K562 (cell line): ENCODE data around the gene LENEP. TPM values are rescaled to one million over a fixed set of nuclear protein-coding genes. Genes with fewer than 3 reads are reported as not detected.
A peak's percentile ranks its signal among the peaks of the same experiment; 100 is the strongest.

Experiments
- HNRNPLL ChIP-seq: fragments of 200-400 bp; formaldehyde crosslinking; IDR thresholded peaks from 2 replicates; pipeline ENCODE4 v1.6.1; 2017; ENCODE audit warnings: low read length, low read depth, mild to moderate bottlenecking; ENCODE audit not compliant: poor library complexity, severe bottlenecking
- POLR2G ChIP-seq: fragments of 200-400 bp; formaldehyde crosslinking; IDR thresholded peaks from 2 replicates; pipeline ENCODE4 v1.6.1; 2017; ENCODE audit warnings: low read depth, mild to moderate bottlenecking, antibody characterized with exemption, low read length, moderate library complexity
- RAD51 ChIP-seq: fragments of 450-650 bp; IDR thresholded peaks from 2 replicates; pipeline ENCODE4 v1.7.1; 2016; ENCODE audit warnings: low read depth, mild to moderate bottlenecking, borderline replicate concordance
- SLC30A9 ChIP-seq: fragments of 250-450 bp; sonication (Bioruptor Pico); IDR thresholded peaks from 2 replicates; pipeline ENCODE4 v1.8.0; 2022; ENCODE audit warnings: mild to moderate bottlenecking, moderate library complexity
- polyA plus RNA-seq, 8 experiments: library from polyadenylated mRNA; depleted of rRNA in 4 of 8; stranded (reverse) in 5 of 8; unstranded in 3 of 8; fragments of >200 nt; fragmentation: Nextera tagmentation in 2 of 8; fragmentation: Illumina TruSeq in 1 of 8; extraction: Ambion mirVana in 2 of 8; extraction: Trizol in 1 of 8; gene quantifications; 2 replicates each; pipeline versions ENCODE4 v1.2.1 to v1.2.3, GENCODE V29; 2011 to 2014; ENCODE audit warnings: inconsistent platforms in 1 of 8, missing spikeins in 1 of 8
- total RNA-seq, 7 experiments: library from RNA; depleted of rRNA in 6 of 7; stranded (reverse); fragments of >200 nt in 6 of 7; fragmentation: Illumina TruSeq in 2 of 7; extraction: Trizol in 2 of 7; gene quantifications; 2 replicates each; pipeline versions ENCODE4 v1.2.1 to v1.2.3, GENCODE V29; 2011 to 2021; ENCODE audit warnings: low replicate concordance in 1 of 7
- TF ChIP-seq, protein P1 (sequence below), 3 experiments: IDR thresholded peaks in 2 of 3; conservative IDR thresholded peaks in 1 of 3; 2 replicates each; pipeline ENCODE4 v1.5.1; 2011 to 2012; ENCODE audit warnings: low read length in 3 of 3, mild to moderate bottlenecking in 3 of 3, control low read depth in 2 of 3, improper control_type of control experiment in 1 of 3, inconsistent platforms in 1 of 3, low read depth in 1 of 3, mixed read lengths in 1 of 3, moderate library complexity in 1 of 3; ENCODE audit not compliant: insufficient read depth in 2 of 3
- TF ChIP-seq, protein P2 (sequence below): fragments of 250-450 bp; sonication (Bioruptor Pico); IDR thresholded peaks from 2 replicates; pipeline ENCODE4 v1.4.0; 2020; ENCODE audit warnings: borderline replicate concordance
- TF ChIP-seq, protein P3 (sequence below), 2 experiments: fragments of 450-650 bp in 1 of 2; sonication (generic) in 1 of 2; formaldehyde crosslinking in 1 of 2; IDR thresholded peaks; 2 replicates each; pipeline versions ENCODE4 v1.7.1 to v1.9.0; 2016 to 2022; ENCODE audit warnings: inconsistent platforms in 1 of 2, mild to moderate bottlenecking in 1 of 2, missing genetic modification reagents in 1 of 2

LENEP gene
- total and polyA plus RNA-seq, 9 of the 15 experiments (the other 6 are each of a cell fraction or from before 2014, with no cell fraction given): 0.23 to 0.87 (median 0.67) TPM; not detected in 5

DNA sequence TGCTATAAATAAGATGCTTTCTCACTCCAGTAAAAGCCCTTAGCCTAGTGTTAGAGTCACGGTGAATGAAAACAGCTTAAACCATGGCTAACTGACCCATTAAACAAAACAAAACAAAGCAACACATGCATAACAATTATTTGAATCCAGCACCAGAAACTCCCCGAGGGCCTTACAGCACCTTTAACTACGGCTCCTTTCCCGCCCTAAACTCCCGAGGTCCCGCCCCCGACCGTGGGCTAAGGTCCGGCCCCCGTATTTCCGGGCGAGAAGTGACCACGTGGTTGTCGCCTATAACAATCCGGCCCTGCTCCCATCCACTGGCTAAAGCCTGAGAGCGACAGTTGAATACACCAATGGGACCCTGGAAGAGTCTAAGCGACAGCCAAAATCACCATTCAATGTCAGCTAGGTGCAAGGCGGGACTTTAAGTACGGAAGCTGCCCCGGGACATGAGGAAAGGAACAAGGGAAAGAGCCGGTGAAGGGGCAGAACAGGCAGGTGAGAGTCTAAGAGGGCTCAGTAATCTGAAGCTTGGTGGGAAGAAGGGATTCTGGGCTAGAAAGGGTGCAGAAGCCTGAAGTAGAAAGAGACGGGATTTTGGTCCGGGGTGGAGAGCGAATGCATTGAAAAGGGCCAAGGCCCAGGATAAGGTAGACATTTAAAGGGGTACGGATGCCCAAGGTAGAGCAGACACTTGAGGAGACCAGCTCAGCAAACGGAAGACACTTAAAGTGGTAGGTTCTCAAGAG, 10.3 kb upstream of the LENEP start, which contains the start of gene FLAD1 (continued):
- TF ChIP-seq, protein P1, sequence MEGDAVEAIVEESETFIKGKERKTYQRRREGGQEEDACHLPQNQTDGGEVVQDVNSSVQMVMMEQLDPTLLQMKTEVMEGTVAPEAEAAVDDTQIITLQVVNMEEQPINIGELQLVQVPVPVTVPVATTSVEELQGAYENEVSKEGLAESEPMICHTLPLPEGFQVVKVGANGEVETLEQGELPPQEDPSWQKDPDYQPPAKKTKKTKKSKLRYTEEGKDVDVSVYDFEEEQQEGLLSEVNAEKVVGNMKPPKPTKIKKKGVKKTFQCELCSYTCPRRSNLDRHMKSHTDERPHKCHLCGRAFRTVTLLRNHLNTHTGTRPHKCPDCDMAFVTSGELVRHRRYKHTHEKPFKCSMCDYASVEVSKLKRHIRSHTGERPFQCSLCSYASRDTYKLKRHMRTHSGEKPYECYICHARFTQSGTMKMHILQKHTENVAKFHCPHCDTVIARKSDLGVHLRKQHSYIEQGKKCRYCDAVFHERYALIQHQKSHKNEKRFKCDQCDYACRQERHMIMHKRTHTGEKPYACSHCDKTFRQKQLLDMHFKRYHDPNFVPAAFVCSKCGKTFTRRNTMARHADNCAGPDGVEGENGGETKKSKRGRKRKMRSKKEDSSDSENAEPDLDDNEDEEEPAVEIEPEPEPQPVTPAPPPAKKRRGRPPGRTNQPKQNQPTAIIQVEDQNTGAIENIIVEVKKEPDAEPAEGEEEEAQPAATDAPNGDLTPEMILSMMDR (IDR thresholded peaks at IDR 0.05 in 2 of 3, conservative IDR thresholded peaks at IDR 0.05 in 1 of 3; ENCODE audit: insufficient read depth in 2 of 3, low read depth in 1 of 3, low read length in 3 of 3): 0 out of 6 replicates have a peak, but pooled peaks of 1 of the 3 experiments have one; percentile 6
- TF ChIP-seq HNRNPLL (peak; percentile 26), POLR2G (no peak), SLC30A9 (CRISPR knock-in tag) (no peak), RAD51 (peak; percentile 96)
- TF ChIP-seq, protein P2, sequence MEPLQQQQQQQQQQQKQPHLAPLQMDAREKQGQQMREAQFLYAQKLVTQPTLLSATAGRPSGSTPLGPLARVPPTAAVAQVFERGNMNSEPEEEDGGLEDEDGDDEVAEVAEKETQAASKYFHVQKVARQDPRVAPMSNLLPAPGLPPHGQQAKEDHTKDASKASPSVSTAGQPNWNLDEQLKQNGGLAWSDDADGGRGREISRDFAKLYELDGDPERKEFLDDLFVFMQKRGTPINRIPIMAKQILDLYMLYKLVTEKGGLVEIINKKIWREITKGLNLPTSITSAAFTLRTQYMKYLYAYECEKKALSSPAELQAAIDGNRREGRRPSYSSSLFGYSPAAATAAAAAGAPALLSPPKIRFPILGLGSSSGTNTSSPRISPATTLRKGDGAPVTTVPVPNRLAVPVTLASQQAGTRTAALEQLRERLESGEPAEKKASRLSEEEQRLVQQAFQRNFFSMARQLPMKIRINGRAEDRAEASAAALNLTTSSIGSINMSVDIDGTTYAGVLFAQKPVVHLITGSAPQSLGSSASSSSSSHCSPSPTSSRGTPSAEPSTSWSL: no peak
- TF ChIP-seq, protein P3, sequence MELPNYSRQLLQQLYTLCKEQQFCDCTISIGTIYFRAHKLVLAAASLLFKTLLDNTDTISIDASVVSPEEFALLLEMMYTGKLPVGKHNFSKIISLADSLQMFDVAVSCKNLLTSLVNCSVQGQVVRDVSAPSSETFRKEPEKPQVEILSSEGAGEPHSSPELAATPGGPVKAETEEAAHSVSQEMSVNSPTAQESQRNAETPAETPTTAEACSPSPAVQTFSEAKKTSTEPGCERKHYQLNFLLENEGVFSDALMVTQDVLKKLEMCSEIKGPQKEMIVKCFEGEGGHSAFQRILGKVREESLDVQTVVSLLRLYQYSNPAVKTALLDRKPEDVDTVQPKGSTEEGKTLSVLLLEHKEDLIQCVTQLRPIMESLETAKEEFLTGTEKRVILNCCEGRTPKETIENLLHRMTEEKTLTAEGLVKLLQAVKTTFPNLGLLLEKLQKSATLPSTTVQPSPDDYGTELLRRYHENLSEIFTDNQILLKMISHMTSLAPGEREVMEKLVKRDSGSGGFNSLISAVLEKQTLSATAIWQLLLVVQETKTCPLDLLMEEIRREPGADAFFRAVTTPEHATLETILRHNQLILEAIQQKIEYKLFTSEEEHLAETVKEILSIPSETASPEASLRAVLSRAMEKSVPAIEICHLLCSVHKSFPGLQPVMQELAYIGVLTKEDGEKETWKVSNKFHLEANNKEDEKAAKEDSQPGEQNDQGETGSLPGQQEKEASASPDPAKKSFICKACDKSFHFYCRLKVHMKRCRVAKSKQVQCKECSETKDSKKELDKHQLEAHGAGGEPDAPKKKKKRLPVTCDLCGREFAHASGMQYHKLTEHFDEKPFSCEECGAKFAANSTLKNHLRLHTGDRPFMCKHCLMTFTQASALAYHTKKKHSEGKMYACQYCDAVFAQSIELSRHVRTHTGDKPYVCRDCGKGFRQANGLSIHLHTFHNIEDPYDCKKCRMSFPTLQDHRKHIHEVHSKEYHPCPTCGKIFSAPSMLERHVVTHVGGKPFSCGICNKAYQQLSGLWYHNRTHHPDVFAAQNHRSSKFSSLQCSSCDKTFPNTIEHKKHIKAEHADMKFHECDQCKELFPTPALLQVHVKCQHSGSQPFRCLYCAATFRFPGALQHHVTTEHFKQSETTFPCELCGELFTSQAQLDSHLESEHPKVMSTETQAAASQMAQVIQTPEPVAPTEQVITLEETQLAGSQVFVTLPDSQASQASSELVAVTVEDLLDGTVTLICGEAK (IDR thresholded peaks at IDR 0.05): peak; percentile 97
- TF ChIP-seq, protein P3 (CRISPR knock-in tag; IDR thresholded peaks at IDR 0.05): no peak
